NT2/D1 (cell line): Measurements from ENCODE around the gene CLMN.
A peak's percentile ranks its signal among the peaks of the same experiment; 100 is the strongest.

Source experiments
- DNase-seq: peaks from one replicate; pipeline ENCODE4 v3.0.0-alpha.2; 2011; ENCODE audit warnings: low read depth, low spot score
- H3K27me3 ChIP-seq: 2 replicates; pipeline ENCODE4 v1.6.0; 2011; ENCODE audit warnings: mild to moderate bottlenecking; ENCODE audit not compliant: insufficient read length, insufficient read depth
- H3K36me3 ChIP-seq: 2 replicates; pipeline ENCODE4 v1.6.1; 2011; ENCODE audit warnings: mild to moderate bottlenecking, low read length, mixed read lengths; ENCODE audit not compliant: insufficient read depth, insufficient read length
- H3K4me1 ChIP-seq: 2 replicates; pipeline ENCODE4 v1.5.1; 2011; ENCODE audit not compliant: insufficient read depth, insufficient read length
- H3K4me3 ChIP-seq: 2 replicates; pipeline ENCODE4 v1.5.1; 2011; ENCODE audit warnings: low read depth; ENCODE audit not compliant: insufficient read length
- H3K9ac ChIP-seq: 2 replicates; pipeline ENCODE4 v1.6.0; 2011; ENCODE audit warnings: low read depth; ENCODE audit not compliant: insufficient read length
- H3K9me3 ChIP-seq: 2 replicates; pipeline ENCODE4 v1.5.1; 2011; ENCODE audit warnings: mild to moderate bottlenecking, low read length; ENCODE audit not compliant: insufficient read depth
- SUZ12 ChIP-seq: IDR thresholded peaks from 2 replicates; pipeline ENCODE4 v1.6.1; 2011; ENCODE audit not compliant: insufficient read length, insufficient read depth; ENCODE audit errors: extremely low read depth
- YY1 ChIP-seq: IDR thresholded peaks from 2 replicates; pipeline ENCODE4 v1.6.1; 2011; ENCODE audit not compliant: insufficient read length, insufficient read depth
- ZNF274 ChIP-seq: IDR thresholded peaks from 2 replicates; pipeline ENCODE4 v1.6.1; 2011; ENCODE audit warnings: mild to moderate bottlenecking, low read depth, low read length

Gene CLMN, protein sequence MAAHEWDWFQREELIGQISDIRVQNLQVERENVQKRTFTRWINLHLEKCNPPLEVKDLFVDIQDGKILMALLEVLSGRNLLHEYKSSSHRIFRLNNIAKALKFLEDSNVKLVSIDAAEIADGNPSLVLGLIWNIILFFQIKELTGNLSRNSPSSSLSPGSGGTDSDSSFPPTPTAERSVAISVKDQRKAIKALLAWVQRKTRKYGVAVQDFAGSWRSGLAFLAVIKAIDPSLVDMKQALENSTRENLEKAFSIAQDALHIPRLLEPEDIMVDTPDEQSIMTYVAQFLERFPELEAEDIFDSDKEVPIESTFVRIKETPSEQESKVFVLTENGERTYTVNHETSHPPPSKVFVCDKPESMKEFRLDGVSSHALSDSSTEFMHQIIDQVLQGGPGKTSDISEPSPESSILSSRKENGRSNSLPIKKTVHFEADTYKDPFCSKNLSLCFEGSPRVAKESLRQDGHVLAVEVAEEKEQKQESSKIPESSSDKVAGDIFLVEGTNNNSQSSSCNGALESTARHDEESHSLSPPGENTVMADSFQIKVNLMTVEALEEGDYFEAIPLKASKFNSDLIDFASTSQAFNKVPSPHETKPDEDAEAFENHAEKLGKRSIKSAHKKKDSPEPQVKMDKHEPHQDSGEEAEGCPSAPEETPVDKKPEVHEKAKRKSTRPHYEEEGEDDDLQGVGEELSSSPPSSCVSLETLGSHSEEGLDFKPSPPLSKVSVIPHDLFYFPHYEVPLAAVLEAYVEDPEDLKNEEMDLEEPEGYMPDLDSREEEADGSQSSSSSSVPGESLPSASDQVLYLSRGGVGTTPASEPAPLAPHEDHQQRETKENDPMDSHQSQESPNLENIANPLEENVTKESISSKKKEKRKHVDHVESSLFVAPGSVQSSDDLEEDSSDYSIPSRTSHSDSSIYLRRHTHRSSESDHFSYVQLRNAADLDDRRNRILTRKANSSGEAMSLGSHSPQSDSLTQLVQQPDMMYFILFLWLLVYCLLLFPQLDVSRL

DNA sequence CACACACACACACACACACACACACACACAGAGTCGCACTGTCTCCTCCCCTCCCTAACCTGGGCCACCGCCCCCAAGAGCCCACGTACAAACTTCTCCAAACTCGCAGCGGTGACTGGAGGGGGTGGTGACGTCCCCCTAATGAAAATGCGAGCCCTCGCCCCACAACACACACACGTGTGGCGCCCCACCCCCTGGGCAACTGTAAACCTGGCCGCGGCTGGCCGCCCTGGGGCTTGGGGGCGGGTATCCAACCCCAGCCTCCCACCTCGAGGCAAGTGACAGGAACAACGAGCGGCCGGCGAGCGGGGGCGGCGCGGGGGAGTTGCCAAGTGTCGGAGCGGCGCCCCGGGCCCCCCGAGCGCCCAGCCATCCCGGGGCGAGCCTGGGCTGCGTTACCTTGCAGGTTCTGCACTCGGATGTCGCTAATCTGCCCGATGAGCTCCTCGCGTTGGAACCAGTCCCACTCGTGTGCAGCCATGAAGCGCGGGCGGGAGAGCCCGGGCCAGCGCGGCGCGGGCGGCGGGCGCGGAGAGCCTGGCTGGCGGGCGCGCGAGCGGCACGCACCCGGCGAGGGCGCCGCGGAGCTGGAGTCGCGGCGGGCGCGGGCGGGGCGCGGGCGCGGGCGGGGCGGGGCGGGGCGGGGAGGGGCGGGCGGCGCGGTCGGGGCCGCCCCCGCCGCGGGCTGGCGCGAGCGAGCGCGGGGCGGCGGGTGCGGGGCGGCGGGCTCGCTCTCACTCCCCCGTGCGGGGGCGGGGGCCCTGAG, at the start of gene CLMN:
TSS of gene CLMN (minus strand) at position 597 of the 766 bp plus-strand sequence. CDS start at position 481, 116 bp downstream.
- TF ChIP-seq SUZ12 = no peak
- no peak for TF ChIP-seq YY1
- TF ChIP-seq ZNF274 = no peak
- Histone ChIP-seq H3K36me3 (no peaks in the 10 kb centered on the region), H3K9ac (peak within 1 kb of the TSS; percentile 76), H3K9me3 (no peaks in the 10 kb centered on the region), H3K4me3 (peak within 1 kb of the TSS; percentile 41), H3K4me1 (no peaks in the 10 kb centered on the region), H3K27me3 (peaks cover 5% of the 10 kb centered on the region)
- DNase-seq = no peak

DNA sequence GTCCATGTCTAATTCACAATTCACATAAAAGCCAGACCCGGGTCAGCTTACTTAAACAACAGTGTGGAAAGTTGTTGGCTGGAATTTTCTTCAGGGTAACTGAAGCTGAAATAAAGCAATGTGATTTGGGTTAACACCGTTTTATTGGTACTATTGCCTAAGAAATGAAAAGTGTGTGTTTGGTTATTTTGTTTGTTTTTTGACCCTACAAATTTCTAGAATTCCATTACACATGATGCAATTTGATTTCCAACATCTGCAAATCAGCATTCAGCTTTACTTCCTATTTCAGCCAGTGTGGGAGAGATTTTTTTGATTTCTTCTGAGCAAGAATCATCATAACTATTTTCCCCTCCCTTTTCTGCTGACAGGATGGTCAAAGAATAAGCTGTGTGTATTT, 45.7 kb upstream of the CLMN start:
- DNase-seq = no peak
- TF ChIP-seq ZNF274 (no peak), SUZ12 (no peak), YY1 (no peak)
- Histone ChIP-seq H3K27me3 (no peaks in the 10 kb centered on the region), H3K36me3 (no peaks in the 10 kb centered on the region), H3K4me3 (no peak overlapping the region), H3K4me1 (peaks cover 6% of the 10 kb centered on the region), H3K9me3 (no peaks in the 10 kb centered on the region), H3K9ac (no peak overlapping the region)

DNA sequence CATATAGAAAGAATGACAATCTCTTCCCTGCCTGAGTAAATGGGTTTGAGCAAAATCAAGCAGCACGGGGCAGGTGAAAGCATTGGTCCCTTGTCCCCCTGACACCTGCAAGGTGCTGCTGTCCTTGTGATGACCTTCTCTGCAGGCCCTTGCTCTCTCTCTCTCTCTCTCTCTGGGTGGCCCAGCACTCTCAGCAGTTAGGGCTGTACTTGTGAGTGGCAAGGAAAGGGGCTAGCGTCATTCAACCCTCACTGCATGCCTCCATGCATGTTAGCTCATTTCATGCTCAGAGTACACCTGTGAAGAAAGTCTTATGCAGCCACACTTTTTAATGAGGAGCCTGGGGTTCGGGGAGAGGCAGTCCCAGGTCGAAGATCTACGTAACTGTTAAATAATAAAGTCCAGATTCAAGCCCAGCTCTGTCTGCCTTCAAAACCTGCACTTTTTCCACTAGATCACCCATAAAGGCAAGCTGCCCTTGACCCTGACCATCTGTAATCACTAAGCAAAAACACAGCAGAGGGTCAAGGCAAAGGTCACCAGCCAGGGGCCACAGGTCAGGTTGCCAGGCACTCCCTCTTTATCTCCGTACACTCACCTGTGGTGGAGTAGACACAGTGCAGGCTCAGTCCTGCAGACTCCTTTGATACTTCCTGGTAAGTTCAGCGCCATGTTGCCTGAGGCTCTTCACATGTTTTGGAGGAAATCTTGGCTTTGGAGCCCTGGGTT, 44.9 kb upstream of the CLMN start:
- no peak for TF ChIP-seq ZNF274
- no peak for TF ChIP-seq SUZ12
- TF ChIP-seq YY1 = no peak
- DNase-seq = no peak

GRCh38 chr14:95363468-95363954, 43.8 kb upstream of the CLMN start:
- no peaks in the 10 kb centered on the region for H3K9me3 ChIP-seq
- H3K9ac ChIP-seq = no peak overlapping the region
- TF ChIP-seq ZNF274 (no peak), YY1 (no peak), SUZ12 (no peak)
- H3K27me3 ChIP-seq = no peaks in the 10 kb centered on the region
- no peak overlapping the region for H3K4me3 ChIP-seq
- peaks cover 6% of the 10 kb centered on the region for H3K4me1 ChIP-seq
- DNase-seq = no peak
- no peaks in the 10 kb centered on the region for H3K36me3 ChIP-seq

More for the DNA sequence above, 44.9 kb upstream of the CLMN start:
- no peak overlapping the region for H3K4me3 ChIP-seq
- no peaks in the 10 kb centered on the region for H3K27me3 ChIP-seq
- no peaks in the 10 kb centered on the region for H3K36me3 ChIP-seq
- H3K9ac ChIP-seq = no peak overlapping the region
- H3K4me1 ChIP-seq = peaks cover 6% of the 10 kb centered on the region
- no peaks in the 10 kb centered on the region for H3K9me3 ChIP-seq

DNA sequence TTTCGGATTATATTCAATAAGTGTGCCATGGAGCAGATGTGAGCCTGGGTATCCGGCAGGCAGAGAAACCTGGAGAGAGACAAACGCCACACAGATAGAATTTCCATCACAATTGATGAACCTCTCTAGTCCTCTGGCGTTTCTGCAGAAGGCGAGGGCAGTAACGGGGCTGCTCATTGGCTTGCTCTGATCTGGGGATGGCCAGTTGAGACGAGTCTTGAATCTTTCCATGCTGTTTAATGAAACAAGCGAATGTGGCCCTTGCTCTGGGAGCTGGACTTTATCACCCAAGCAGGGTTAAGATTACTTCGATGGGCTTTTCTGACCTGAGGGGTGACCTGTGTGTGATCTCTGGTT, 42.4 kb upstream of the CLMN start:
- Histone ChIP-seq H3K27me3 (no peaks in the 10 kb centered on the region), H3K36me3 (no peaks in the 10 kb centered on the region), H3K9ac (peak overlapping the region; percentile 67), H3K4me1 (peaks cover 6% of the 10 kb centered on the region), H3K4me3 (peak overlapping the region; percentile 41), H3K9me3 (no peaks in the 10 kb centered on the region)
- TF ChIP-seq ZNF274 (no peak), YY1 (no peak), SUZ12 (no peak)
- DNase-seq = no peak
